Neural progenitor cell (in vitro differentiated cells): ENCODE measurements around the gene GPR65. TPM values are rescaled to one million over a fixed set of nuclear protein-coding genes. Genes with fewer than 3 reads are reported as not detected.

Source experiments
- DNase-seq: peaks from one replicate; pipeline ENCODE4 v3.0.0-alpha.2; 2016; ENCODE audit warnings: low spot score
- H2AFZ ChIP-seq: fragments of 200-600 bp; sonication (generic); replicated peaks from 2 replicates; pipeline ENCODE4 v1.6.1; 2016; ENCODE audit warnings: antibody characterized with exemption
- H3F3A ChIP-seq: fragments of 200-600 bp; sonication (generic); 2 replicates; pipeline ENCODE4 v1.6.1; 2016; ENCODE audit warnings: antibody characterized with exemption, low read depth
- H3K27ac ChIP-seq: fragments of 200-600 bp; sonication (generic); 2 replicates; pipeline ENCODE4 v1.5.1; 2016; ENCODE audit warnings: mild to moderate bottlenecking
- H3K27me3 ChIP-seq: fragments of 200-600 bp; sonication (generic); 2 replicates; pipeline ENCODE4 v1.6.1; 2016; ENCODE audit warnings: mild to moderate bottlenecking, moderate library complexity
- H3K36me3 ChIP-seq: fragments of 200-600 bp; sonication (generic); 2 replicates; pipeline ENCODE4 v1.5.1; 2016
- H3K4me1 ChIP-seq: fragments of 200-600 bp; sonication (generic); 2 replicates; pipeline ENCODE4 v1.6.1; 2016; ENCODE audit warnings: mixed run types
- H3K4me2 ChIP-seq: fragments of 200-600 bp; sonication (generic); 2 replicates; pipeline ENCODE4 v1.6.1; 2016
- H3K4me3 ChIP-seq: fragments of 200-600 bp; sonication (generic); 2 replicates; pipeline ENCODE4 v1.5.1; 2016
- H3K79me2 ChIP-seq: fragments of 200-600 bp; sonication (generic); 2 replicates; pipeline ENCODE4 v1.6.1; 2016; ENCODE audit warnings: low read depth
- H3K9ac ChIP-seq: fragments of 200-600 bp; sonication (generic); 2 replicates; pipeline ENCODE4 v1.6.1; 2016
- H3K9me3 ChIP-seq: fragments of 200-600 bp; sonication (generic); 2 replicates; pipeline ENCODE4 v1.5.1; 2016; ENCODE audit warnings: low read depth
- H4K20me1 ChIP-seq: fragments of 200-600 bp; sonication (generic); 2 replicates; pipeline ENCODE4 v1.6.1; 2016; ENCODE audit warnings: low read depth
- H3K27ac Mint-ChIP-seq: 3 replicates; pipeline ENCODE4 v1.8.0; 2021; ENCODE audit warnings: mixed read lengths
- H3K27me3 Mint-ChIP-seq: 2 replicates; pipeline ENCODE4 v1.8.0; 2022; ENCODE audit warnings: low read depth, mild to moderate bottlenecking, inconsistent platforms, moderate library complexity, mixed read lengths; ENCODE audit not compliant: insufficient read depth
- H3K36me3 Mint-ChIP-seq: 3 replicates; pipeline ENCODE4 v1.8.0; 2021; ENCODE audit warnings: mixed read lengths
- H3K4me1 Mint-ChIP-seq: 3 replicates; pipeline ENCODE4 v1.8.0; 2021; ENCODE audit warnings: mixed read lengths
- H3K4me3 Mint-ChIP-seq: 3 replicates; pipeline ENCODE4 v1.8.0; 2021; ENCODE audit warnings: mild to moderate bottlenecking, moderate library complexity, mixed read lengths
- H3K9me3 Mint-ChIP-seq: 3 replicates; pipeline ENCODE4 v1.8.0; 2020; ENCODE audit warnings: mixed read lengths
- CTCF ChIP-seq: fragments of 200-600 bp; sonication (generic); IDR thresholded peaks from 2 replicates; pipeline ENCODE4 v1.5.1; 2017; ENCODE audit warnings: antibody characterized with exemption, mild to moderate bottlenecking
- EZH2 ChIP-seq: fragments of 200-600 bp; sonication (generic); IDR thresholded peaks from 2 replicates; pipeline ENCODE4 v1.6.1; 2017; ENCODE audit warnings: antibody characterized with exemption, mild to moderate bottlenecking, moderate library complexity
- EZH2phosphoT487 ChIP-seq: fragments of 200-600 bp; sonication (generic); IDR thresholded peaks from 2 replicates; pipeline ENCODE4 v1.6.1; 2017; ENCODE audit warnings: antibody characterized with exemption
- total RNA-seq: library from RNA; depleted of rRNA; stranded (reverse); fragments of >200 nt; gene quantifications from 2 replicates; pipeline ENCODE4 v1.2.3, GENCODE V29; 2015; ENCODE audit warnings: low replicate concordance

Gene GPR65
- total RNA-seq, 1 donor from 2014 or later: not detected

DNA sequence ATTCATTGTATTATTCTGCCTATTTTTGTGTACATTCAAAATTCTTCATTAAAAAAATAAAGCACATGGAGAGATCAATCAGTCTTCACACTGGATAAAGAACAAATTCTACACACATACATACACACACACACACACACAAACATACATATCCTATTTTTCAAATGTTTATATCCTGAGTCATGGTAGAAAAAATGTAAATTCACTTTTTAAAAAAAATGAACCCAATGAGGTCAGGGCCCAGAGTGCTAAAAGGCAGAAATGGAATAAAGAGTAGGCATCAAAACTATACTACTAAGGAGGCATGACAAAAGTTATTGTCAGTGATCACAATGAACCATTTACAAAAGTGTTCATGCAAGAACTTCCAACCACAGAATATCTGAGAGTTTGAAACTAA is 29.3 kb upstream of the GPR65 start:
- no peak overlapping the region for H3K4me2 ChIP-seq
- Mint-ChIP-seq H3K4me1 (no peaks in the 10 kb centered on the region), H3K4me3 (no peak overlapping the region), H3K27ac (no peak overlapping the region), H3K27me3 (no peaks in the 10 kb centered on the region), H3K9me3 (no peaks in the 10 kb centered on the region), H3K36me3 (peaks cover 4% of the 10 kb centered on the region)
- H3K9ac ChIP-seq: no peak overlapping the region
- no peaks in the 10 kb centered on the region for H3K4me1 ChIP-seq
- H3F3A ChIP-seq: no peaks in the 10 kb centered on the region
- H3K79me2 ChIP-seq: no peaks in the 10 kb centered on the region
- H2AFZ ChIP-seq: no peak overlapping the region
- no peak overlapping the region for H3K27ac ChIP-seq
- peaks cover 6% of the 10 kb centered on the region for H3K36me3 ChIP-seq
- H3K27me3 ChIP-seq: no peaks in the 10 kb centered on the region
- H4K20me1 ChIP-seq: no peaks in the 10 kb centered on the region
- H3K9me3 ChIP-seq: no peaks in the 10 kb centered on the region
- H3K4me3 ChIP-seq: no peak overlapping the region
- DNase-seq: no peak
- TF ChIP-seq CTCF: no peak
- no peak for TF ChIP-seq EZH2phosphoT487
- no peak for TF ChIP-seq EZH2

GRCh38 chr14:87979689-87980088 is 25.2 kb upstream of the GPR65 start:
- peaks cover 1% of the 10 kb centered on the region for H3K36me3 ChIP-seq
- no peak overlapping the region for H3K4me2 ChIP-seq
- Mint-ChIP-seq H3K27ac (no peak overlapping the region), H3K9me3 (no peaks in the 10 kb centered on the region), H3K27me3 (no peaks in the 10 kb centered on the region), H3K36me3 (peaks cover 9% of the 10 kb centered on the region), H3K4me3 (no peak overlapping the region), H3K4me1 (no peaks in the 10 kb centered on the region)
- DNase-seq: no peak
- no peaks in the 10 kb centered on the region for H3K79me2 ChIP-seq
- no peak overlapping the region for H3K27ac ChIP-seq
- no peak overlapping the region for H3K9ac ChIP-seq
- H3K4me3 ChIP-seq: no peak overlapping the region
- H3K4me1 ChIP-seq: no peaks in the 10 kb centered on the region
- TF ChIP-seq EZH2: no peak
- no peak for TF ChIP-seq CTCF
- no peak for TF ChIP-seq EZH2phosphoT487
- H2AFZ ChIP-seq: no peak overlapping the region
- H4K20me1 ChIP-seq: no peaks in the 10 kb centered on the region
- no peaks in the 10 kb centered on the region for H3K9me3 ChIP-seq
- H3K27me3 ChIP-seq: no peaks in the 10 kb centered on the region
- no peaks in the 10 kb centered on the region for H3F3A ChIP-seq

- Histone ChIP-seq H3K79me2 (no peaks in the 10 kb centered on the region), H3K36me3 (no peaks in the 10 kb centered on the region), H3K27me3 (no peaks in the 10 kb centered on the region), H4K20me1 (no peaks in the 10 kb centered on the region), H3K9ac (no peak overlapping the region), H3K4me3 (no peak overlapping the region), H3K9me3 (no peaks in the 10 kb centered on the region), H3K4me1 (peaks cover 4% of the 10 kb centered on the region), H3F3A (peaks cover 13% of the 10 kb centered on the region), H2AFZ (no peak overlapping the region), H3K27ac (no peak overlapping the region), H3K4me2 (no peak overlapping the region)
- no peak for DNase-seq
- peaks cover 2% of the 10 kb centered on the region for H3K27me3 Mint-ChIP-seq
- H3K36me3 Mint-ChIP-seq: peaks cover 3% of the 10 kb centered on the region
- peaks cover 2% of the 10 kb centered on the region for H3K9me3 Mint-ChIP-seq
- peaks cover 19% of the 10 kb centered on the region for H3K4me1 Mint-ChIP-seq
- TF ChIP-seq CTCF: no peak
- no peak for TF ChIP-seq EZH2phosphoT487
- TF ChIP-seq EZH2: no peak
- no peak overlapping the region for H3K4me3 Mint-ChIP-seq
- no peak overlapping the region for H3K27ac Mint-ChIP-seq
These were observed 15.5 kb upstream of the GPR65 start for GRCh38 chr14:87989221-87989955.
